Tibial nerve (tissue), 3 donors: ENCODE results near the gene ZNF473.

Experiments used
- CTCF ChIP-seq, 5 experiments: fragments of 200-600 bp in 3 of 5; fragments of 450-650 bp in 2 of 5; sonication (generic) in 3 of 5; IDR thresholded peaks; one replicate each; pipeline ENCODE4 v1.5.1; 2016 to 2019; ENCODE audit warnings: antibody characterized with exemption in 5 of 5, mild to moderate bottlenecking in 3 of 5, moderate library complexity in 2 of 5
- POLR2A ChIP-seq, 2 donors: fragments of 450-650 bp; IDR thresholded peaks; one replicate each; pipeline ENCODE4 v1.6.1; 2017; ENCODE audit warnings: antibody characterized with exemption in 2 of 2, mild to moderate bottlenecking in 2 of 2, moderate library complexity in 2 of 2

GRCh38 chr19:49983645-49984229, 42.1 kb upstream of the ZNF473 start:
- TF ChIP-seq CTCF (IDR thresholded peaks at IDR 0.05) (peak; percentile 65 to 86 (median 78)), POLR2A (IDR thresholded peaks at IDR 0.05) (no peak)
